ENCODE results near the gene TRMT13.
"Not testable (repeated sequence)": the region's sequence is repeated elsewhere in the genome, so short reads cannot be mapped to it uniquely, and the experiment has no call there.

The TRMT13 gene

DNA sequence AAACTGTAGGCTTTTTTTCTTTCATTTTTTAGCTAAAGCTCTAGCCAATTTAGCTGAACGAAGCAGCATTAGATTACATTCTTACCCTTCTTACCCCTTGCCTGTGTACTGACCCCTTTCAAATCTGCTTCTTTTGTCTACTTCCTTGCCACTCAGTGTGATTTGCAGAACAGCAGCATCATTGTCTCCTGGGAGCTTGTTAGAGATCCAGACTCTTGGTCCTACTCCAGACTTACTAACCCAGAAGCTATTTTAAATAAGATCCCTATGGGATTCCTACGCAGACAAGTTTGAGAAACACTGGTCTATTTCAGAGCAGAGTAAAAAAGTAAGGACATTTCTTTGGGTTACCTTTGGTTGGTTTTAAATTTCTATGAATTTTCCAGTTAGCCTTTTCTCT is 31.3 kb downstream of the TRMT13 start:
- DNase-seq (ENCODE audit: low spot score): no peak

DNA sequence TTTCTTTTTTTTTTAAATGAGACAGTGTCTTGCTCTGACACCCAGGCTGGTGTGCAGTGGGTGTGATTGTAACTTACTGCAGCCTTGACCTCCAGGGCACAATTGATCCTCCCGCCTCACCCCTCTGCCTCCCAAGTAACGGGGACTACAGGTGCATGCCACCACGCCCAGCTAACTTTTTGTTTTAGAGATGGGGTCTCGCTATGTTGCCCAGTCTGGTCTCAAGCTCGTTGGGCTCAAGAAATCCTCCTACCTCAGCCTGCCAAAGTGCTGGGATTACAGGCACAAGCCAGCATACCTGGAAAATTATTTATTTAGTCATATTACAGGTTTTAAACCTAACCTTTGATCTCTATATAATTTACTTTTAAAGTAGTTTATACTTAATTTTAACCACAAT is 31.7 kb downstream of the TRMT13 start:
- no peak for DNase-seq (ENCODE audit: low spot score)

DNA sequence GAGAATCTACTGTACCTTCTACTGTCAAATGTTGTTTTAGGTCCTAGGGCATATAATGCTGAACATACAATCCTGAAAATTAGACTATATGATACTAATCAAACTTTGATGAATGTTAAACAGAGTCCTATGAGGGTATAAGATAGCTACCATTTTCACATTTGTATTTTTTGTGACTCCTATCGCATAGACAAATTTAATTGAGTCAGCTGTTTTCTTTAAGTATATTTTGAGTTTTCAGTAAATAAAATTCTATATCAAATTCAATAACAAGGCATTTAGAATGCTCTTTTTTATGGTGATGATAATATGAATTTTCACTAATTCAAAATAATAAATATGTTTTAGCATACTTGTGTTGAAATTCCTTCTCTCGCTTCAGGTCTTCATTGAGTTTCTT is 35.1 kb downstream of the TRMT13 start:
- DNase-seq (ENCODE audit: low spot score): no peak

DNA sequence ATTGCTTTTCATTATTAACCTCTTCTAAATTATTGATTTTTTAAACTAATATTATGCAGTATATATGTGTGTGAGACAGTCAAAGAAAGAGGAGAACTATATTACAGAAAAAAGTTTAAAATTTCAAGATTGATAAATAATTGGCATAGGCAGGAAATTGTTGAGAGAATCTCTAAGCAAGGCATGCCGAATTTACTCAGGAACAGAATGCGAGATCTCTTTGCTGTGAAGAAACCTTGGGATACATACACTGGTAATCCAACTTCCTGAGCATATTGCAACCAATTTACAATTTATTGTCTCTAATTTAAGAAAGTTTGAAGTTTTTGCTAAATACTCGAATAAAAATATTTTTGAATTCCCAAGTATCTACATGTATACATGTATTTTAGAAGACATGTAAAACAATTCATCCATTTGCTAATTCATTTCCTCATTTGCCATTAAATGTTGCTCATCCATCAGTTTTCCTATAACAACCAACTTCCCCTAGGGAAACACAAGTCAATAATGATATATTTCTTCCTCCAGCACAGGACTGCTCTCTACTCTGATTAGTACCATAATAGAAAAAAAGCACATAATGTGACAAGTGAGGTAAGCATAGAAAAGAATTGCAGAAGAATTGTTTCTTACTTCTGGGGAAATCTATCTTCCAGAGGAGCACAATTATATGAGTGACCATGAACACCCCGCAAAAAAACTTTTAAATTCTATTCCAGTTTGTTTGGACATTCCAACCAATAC is 44.5 kb downstream of the TRMT13 start:
- no peak for DNase-seq (ENCODE audit: low spot score)

DNA sequence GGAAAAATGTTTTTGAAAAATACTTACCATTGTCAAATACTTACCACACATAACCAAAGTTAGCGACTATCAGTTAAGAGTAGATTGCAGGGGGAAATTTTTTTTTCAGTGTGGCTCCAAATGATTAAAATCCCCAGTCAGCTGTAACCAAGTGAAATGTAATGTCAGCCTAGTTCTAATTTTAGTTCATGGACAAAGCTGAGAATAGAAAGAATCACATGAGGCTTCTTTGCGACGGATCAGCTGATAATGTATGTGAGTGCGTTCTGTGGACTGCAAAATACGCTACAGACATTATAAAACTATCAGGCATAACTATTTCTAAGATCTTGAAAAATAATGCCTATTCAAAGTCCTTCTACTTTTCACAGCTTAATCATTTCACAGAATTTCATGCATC is 45.1 kb downstream of the TRMT13 start, which contains the start of gene LRRC39:
Gene LRRC39, minus strand, starts transcription at position 166 of the 400 bp plus-strand sequence. CDS start 9,740 bp downstream, outside the sequence.
- DNase-seq (ENCODE audit: low spot score): no peak

DNA sequence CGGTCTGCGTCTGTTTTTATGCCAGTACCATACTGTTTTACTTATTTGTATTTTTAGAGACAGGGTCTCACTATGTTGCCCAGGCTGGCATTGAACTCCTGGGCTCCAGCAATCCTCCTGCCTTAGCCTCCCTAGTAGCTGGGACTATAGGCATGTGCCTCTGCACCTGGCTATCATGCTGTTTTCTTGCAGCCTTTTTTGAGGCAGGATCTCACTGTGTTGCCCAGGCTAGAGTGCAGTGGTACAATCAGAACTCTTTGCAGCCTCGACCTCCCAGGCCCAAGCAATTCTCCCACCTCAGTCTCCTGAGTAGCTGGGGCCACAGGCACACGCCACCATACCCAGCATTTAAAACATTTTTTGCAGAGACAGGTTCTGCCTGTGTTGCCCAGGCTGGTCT is 50.4 kb downstream of the TRMT13 start:
- DNase-seq (ENCODE audit: low spot score): no peak

DNA sequence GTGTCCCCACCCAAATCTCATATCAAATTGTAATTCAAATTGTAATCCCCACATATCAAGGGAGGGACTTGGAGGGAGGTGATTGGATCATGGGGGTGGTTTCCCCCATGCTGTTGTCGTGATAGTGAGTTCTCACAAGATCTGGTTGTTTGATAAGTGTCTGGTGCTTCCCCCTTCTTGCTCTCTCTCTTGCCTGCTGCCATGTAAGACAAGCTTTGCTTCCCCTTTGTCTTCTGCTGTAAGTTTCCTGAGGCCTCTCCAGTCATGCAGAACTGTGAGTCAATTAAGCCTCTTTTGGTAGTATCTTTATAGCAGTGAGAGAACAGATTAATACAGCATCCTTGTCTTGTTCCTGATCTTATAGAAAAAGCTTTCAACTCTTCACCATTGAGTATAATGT is 51.6 kb downstream of the TRMT13 start:
- no peak for DNase-seq (ENCODE audit: low spot score)

DNA sequence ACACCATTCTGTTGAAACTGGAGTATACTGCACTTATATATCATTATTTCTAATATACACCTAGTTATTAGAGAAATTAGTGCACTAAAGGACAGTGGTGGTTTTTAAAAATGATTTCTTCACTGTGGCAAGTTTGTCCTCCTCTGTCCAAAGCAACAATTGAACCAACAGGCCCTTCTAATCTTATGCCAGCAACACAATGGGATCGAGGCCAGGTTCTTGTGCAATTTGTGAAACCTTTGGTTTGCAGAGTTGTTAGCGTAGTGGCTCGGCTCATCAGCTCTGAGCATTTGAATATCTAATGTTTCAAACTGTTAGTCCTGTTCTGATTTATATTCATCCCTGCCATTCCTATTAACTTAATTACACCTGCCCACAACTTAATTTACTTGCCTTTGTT is 54.9 kb downstream of the TRMT13 start:
- DNase-seq (ENCODE audit: low spot score): no peak

DNA sequence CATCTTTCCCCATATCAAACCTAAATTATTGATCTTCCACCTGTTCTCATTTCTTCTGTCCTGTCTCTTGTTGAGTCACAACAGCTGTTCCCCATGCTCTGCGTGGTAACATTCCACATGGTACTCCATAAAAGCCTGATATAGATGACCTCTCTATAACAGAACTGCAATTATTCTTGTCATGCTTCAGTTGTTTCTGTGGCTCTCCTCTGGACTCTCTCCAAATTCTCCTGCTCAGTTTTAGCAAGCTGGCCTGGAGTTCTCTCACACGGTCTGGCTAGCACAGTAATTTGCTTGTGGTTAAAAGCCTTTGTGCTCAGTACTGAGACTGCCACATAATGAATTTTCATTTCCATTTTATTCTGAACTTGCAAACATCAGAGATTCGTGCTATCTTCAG is 55.7 kb downstream of the TRMT13 start:
- no peak for DNase-seq (ENCODE audit: low spot score)

DNA sequence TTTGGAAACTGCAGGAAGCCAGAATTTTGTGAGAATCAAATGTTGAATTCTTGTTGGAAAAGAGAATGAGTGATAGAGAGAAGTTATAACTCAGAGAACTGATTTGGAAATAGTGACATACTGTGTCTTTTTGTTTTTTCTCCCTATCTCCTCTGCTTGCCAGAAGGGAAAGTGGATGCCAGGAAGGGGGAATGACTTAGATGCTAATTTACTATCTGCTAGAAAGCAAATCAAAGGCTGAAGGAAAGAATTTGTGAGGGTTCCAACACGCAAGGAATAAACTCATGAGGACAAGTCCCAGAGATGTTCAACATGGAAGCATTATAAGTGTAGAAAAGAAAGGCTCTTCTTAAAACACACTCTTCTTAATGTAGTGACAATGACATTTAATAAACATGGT is 65.6 kb downstream of the TRMT13 start:
- no peak for DNase-seq (ENCODE audit: low spot score)

DNA sequence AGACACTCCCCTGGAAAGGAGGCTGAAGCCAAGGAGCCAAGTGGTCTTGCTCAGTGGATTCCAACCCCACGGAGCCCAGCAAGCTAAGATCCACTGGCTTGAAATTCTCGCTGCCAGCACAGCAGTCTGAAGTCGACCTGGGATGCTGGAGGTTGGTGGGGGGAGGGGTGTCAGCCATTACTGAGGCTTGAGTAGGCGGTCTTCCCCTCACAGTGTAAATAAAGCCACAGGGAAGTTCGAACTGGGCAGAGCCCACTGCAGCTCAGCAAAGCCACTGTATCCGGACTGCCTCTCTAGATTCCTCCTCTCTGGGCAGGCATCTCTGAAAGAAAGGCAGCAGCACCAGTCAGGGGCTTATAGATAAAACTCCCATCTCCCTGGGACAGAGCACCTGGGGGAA is 67.1 kb downstream of the TRMT13 start:
- DNase-seq (ENCODE audit: low spot score): not testable (repeated sequence)

All from hematopoietic multipotent progenitor cell treated with erythropoietin and hydrocortisone succinate and interleukin-3 and kit ligand, for 15 days (in vitro differentiated cells).